Memory B cell (primary cell): ENCODE measurements around the gene FOXS1.
A peak's percentile ranks its signal among the peaks of the same experiment; 100 is the strongest.

Experiments
- ATAC-seq: fragments of 150-1000 bp; cut with Tn5 transposase; 2 replicates; pipeline ENCODE4 v1.10.0; 2021; ENCODE audit warnings: low read depth, mild to moderate bottlenecking, moderate library complexity
- DNase-seq, 2 donors: peaks; one replicate each; pipeline ENCODE4 v3.0.0; 2022; ENCODE audit warnings: low spot score in 2 of 2
- H3K27ac Mint-ChIP-seq: one replicate; pipeline ENCODE4 v1.8.0; 2022; ENCODE audit warnings: mild to moderate bottlenecking, moderate library complexity, mixed read lengths
- H3K27me3 Mint-ChIP-seq: one replicate; pipeline ENCODE4 v1.8.0; 2022; ENCODE audit warnings: mixed read lengths
- H3K36me3 Mint-ChIP-seq: one replicate; pipeline ENCODE4 v1.8.0; 2022; ENCODE audit warnings: mild to moderate bottlenecking, mixed read lengths
- H3K4me1 Mint-ChIP-seq: one replicate; pipeline ENCODE4 v1.8.0; 2022; ENCODE audit warnings: mixed read lengths
- H3K4me3 Mint-ChIP-seq: one replicate; pipeline ENCODE4 v1.8.0; 2022; ENCODE audit warnings: mild to moderate bottlenecking, moderate library complexity, mixed read lengths
- H3K9me3 Mint-ChIP-seq: one replicate; pipeline ENCODE4 v1.8.0; 2022; ENCODE audit warnings: mixed read lengths

FOXS1 gene

GRCh38 chr20:31856516-31856915 is 11.1 kb upstream of the FOXS1 start:
- no peak for DNase-seq
- Mint-ChIP-seq H3K4me1 (peaks cover 8% of the 10 kb centered on the region), H3K27me3 (peaks cover 2% of the 10 kb centered on the region), H3K27ac (no peak overlapping the region), H3K9me3 (no peaks in the 10 kb centered on the region), H3K36me3 (no peaks in the 10 kb centered on the region), H3K4me3 (no peak overlapping the region)
- ATAC-seq, result no peak

GRCh38 chr20:31853481-31853880 is 8.1 kb upstream of the FOXS1 start:
- Mint-ChIP-seq H3K9me3 (no peaks in the 10 kb centered on the region), H3K27me3 (peaks cover 12% of the 10 kb centered on the region)

GRCh38 chr20:31851240-31851955 is 6.0 kb upstream of the FOXS1 start:
- ATAC-seq (no peak), DNase-seq (no peak)
- H3K27me3 Mint-ChIP-seq, result peaks cover 12% of the 10 kb centered on the region
- no peaks in the 10 kb centered on the region for H3K9me3 Mint-ChIP-seq
- no peak overlapping the region for H3K4me3 Mint-ChIP-seq
- no peaks in the 10 kb centered on the region for H3K36me3 Mint-ChIP-seq
- no peak overlapping the region for H3K27ac Mint-ChIP-seq
- H3K4me1 Mint-ChIP-seq, result no peaks in the 10 kb centered on the region

More at GRCh38 chr20:31853481-31853880, 8.1 kb upstream of the FOXS1 start:
- Mint-ChIP-seq H3K4me1 (peaks cover 5% of the 10 kb centered on the region), H3K36me3 (no peaks in the 10 kb centered on the region), H3K27ac (no peak overlapping the region), H3K4me3 (no peak overlapping the region)
- no peak for ATAC-seq
- no peak for DNase-seq

DNA sequence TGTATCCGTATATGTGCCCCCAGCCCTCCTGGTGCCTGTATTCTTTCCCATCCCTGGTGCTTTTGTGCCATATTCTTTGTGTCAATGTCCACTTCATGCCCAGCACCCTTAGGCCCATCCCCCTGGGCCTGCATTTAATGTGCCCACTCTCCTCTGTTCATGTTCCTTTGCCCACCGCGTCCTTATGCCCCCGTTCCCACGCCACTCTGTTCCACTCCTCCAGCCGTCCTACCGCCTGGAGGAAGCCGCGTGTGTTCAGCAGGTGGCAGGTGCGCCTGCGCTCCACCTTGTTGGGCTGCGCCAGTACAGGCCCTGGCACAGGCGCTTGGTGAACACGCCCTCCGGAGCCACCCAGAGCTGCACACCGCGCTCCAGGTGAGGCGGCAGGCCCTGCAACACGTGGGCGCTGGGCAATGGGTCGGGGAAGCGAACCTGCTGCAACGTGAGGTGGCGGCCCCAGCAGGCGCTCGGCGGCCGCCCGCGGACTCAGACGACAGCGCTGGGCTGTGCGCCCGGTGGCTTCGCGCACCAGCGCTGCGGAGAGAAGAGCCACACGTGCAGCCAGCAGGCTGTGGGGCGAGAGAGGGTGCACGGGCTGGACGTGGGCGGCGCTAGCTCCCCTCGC is 4.0 kb upstream of the FOXS1 start:
- Mint-ChIP-seq H3K4me1 (no peaks in the 10 kb centered on the region), H3K27ac (no peak overlapping the region), H3K27me3 (peaks cover 12% of the 10 kb centered on the region), H3K9me3 (no peaks in the 10 kb centered on the region), H3K4me3 (no peak overlapping the region), H3K36me3 (no peaks in the 10 kb centered on the region)
- ATAC-seq (no peak), DNase-seq (no peak)

DNA sequence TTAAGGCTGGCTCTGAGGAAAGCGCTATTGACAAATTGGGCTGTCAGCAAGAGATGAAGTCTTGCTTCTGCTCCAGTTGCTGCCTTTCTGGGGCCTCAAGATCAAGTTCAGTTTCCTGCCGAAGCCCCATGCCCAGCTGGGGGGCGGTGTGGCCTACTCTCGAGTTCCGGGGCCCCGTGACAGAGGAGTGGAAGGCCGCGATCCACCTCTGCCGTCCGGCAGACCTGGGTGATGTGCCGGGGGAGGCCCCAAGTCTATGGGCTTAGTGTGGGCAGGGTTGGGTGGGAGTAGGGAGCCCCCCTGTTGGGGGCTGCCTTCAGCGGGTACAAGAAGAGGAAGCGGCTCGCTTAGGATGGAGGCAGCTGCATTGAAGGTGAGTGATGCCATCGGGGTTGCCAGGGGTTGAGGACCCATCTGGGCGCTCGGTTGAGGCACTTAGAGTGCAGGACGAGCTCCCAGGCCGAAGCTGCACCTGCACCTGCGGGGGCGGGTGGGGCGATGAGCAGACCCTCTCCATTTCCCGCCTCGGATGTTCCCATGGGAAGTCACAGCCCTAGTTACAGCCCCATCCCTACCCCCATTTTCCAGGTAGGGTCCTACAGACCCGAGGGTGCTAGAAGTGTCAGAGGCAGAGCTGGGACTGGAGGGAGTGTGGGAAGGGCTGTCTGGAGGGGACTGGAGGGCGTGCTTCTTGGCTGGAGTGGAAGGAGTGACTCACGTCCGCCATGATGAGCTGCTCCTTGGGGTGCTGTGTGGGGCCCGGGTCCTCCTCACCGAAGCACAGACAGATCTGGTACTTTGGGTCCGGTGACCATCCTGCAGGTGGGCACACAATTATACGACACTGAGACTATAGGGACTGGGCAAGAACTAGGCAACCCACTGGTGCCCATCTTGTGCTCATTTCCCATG is 2.9 kb upstream of the FOXS1 start:
- Mint-ChIP-seq H3K27ac (no peak overlapping the region), H3K9me3 (no peaks in the 10 kb centered on the region), H3K4me3 (no peak overlapping the region), H3K27me3 (peaks cover 12% of the 10 kb centered on the region), H3K4me1 (no peaks in the 10 kb centered on the region), H3K36me3 (no peaks in the 10 kb centered on the region)
- ATAC-seq, result no peak
- no peak for DNase-seq

DNA sequence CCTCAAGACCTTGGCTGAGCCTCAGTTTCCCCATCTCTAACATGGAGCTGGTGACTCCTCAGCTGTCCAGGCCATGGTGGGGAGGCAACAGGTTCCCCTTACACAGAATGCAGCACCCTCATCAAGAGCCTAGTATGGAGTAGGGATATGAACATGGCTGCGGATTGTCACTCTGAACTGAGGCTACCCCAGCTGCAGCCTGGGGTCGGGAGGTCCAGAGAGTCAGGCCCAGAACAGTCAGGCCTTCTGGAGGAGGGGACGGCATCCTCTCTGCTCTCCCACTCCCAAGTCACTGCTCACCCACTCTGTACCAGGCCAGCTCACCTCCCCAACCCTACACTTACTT is 1.4 kb upstream of the FOXS1 start:
- Mint-ChIP-seq H3K36me3 (no peaks in the 10 kb centered on the region), H3K4me3 (no peak overlapping the region), H3K27ac (no peak overlapping the region), H3K9me3 (no peaks in the 10 kb centered on the region), H3K4me1 (peaks cover 3% of the 10 kb centered on the region), H3K27me3 (peaks cover 12% of the 10 kb centered on the region)
- ATAC-seq, result no peak
- no peak for DNase-seq

GRCh38 chr20:31844737-31845299 is 586 bp downstream of the FOXS1 start:
- no peaks in the 10 kb centered on the region for H3K36me3 Mint-ChIP-seq

DNA sequence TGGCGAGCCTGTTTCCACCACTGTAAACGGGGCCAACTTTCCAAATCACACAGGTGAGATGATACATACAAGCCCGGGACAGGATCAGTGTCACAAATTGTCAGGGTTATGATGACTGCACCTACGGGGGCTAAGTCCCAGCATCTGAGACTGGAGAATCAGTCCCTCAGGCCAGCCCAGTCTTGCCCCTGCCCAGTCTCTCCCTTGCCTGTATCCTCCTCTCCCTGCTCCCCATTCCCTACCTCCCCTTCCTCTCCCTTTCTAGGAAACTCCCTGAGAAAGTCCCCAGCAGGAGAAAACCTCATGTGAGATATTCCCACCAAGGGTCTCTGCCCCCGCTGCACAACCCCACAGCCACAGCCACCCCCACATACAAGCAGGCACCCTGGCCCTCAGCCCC is 1.5 kb downstream of the FOXS1 start:
- no peak overlapping the region for H3K27ac Mint-ChIP-seq
- peaks cover under 1% of the 10 kb centered on the region for H3K27me3 Mint-ChIP-seq
- no peak overlapping the region for H3K4me3 Mint-ChIP-seq
- H3K4me1 Mint-ChIP-seq, result peaks cover 3% of the 10 kb centered on the region
- no peaks in the 10 kb centered on the region for H3K36me3 Mint-ChIP-seq
- DNase-seq, result no peak
- H3K9me3 Mint-ChIP-seq, result no peaks in the 10 kb centered on the region
- ATAC-seq, result peak; percentile 18

More at GRCh38 chr20:31844737-31845299, 586 bp downstream of the FOXS1 start:
- peak; percentile 23 for ATAC-seq
- H3K27ac Mint-ChIP-seq, result no peak overlapping the region
- no peaks in the 10 kb centered on the region for H3K9me3 Mint-ChIP-seq
- H3K4me1 Mint-ChIP-seq, result peaks cover 3% of the 10 kb centered on the region
- no peak for DNase-seq
- no peak overlapping the region for H3K4me3 Mint-ChIP-seq
- H3K27me3 Mint-ChIP-seq, result peaks cover 6% of the 10 kb centered on the region

DNA sequence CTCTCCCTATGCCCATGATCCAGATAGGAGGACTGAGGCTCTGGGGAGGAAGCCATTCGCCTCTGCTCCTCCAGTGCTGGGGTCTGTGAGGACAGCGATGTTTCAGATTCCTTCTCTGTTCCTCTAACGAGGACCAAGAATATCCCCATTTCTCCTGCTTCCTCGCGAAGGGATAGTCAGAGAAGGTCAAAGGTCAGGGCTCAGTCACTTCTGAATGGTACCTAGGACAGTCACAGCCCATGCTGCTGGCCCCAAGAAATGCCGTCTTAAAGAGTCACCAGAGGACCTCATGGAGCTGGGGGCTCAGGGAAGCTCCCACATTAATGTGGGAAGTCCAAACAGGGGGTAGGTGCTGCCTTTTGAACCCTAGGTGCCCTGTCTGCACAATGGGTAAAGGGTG is 2.1 kb downstream of the FOXS1 start:
- Mint-ChIP-seq H3K27ac (no peak overlapping the region), H3K36me3 (no peaks in the 10 kb centered on the region), H3K4me3 (no peak overlapping the region), H3K4me1 (peaks cover 3% of the 10 kb centered on the region), H3K9me3 (no peaks in the 10 kb centered on the region), H3K27me3 (no peaks in the 10 kb centered on the region)
- peak; percentile 15 for ATAC-seq
- no peak for DNase-seq

DNA sequence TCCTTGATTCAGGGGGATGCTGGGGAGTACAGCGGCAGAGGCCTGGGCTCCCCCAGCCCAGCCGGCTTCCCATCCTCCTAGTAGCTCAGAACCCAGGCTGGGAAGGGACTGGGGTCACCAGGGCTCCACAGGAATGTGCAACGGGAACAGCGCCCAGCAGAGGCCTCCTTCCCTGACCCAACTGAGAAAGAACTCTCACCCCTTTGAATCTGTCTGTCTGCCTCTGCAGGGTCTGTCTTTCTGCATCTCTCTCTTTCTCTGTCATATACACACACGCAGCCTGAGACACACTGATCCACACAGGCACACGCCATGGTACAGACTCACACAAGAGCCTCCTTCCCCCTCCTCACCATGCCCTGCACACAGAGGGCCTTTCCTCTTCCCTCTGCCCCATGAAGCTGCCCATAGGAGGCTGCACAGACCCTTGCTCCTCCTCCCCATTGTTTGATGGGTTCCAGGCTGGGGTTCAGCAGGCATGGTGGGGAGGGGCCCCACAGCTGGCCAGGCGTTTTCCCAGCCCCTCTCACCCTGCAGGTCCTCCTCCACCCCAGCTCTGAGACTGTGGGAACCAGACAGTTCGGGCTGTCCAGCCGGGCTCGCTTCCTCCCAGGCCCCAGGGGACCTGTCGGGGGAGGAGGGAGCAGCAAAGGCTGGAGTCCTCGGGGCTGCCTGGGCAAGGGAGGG is 2.8 kb downstream of the FOXS1 start:
- no peaks in the 10 kb centered on the region for H3K9me3 Mint-ChIP-seq
- H3K36me3 Mint-ChIP-seq, result no peaks in the 10 kb centered on the region
- DNase-seq, result no peak

DNA sequence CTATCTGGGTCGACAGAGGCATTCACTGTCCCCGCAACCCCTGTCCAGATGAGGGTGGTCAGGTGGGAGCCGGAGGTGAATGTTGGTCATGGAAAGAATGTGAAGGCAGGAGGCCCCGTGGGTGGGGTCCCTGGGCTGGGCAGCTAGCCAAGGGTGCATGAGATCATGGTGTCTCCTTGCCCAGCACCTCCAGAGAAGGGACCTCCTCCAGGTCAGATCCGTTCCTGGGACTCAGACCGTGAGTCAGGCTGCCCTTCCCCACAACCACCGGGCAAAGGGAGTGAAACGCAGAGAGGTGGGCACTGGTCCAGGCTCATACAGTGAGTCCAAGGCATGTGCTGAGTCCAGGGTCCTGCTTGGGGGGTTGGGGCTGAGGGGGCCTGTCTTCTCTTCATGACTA is 3.5 kb downstream of the FOXS1 start:
- ATAC-seq, result no peak
- no peak for DNase-seq
- Mint-ChIP-seq H3K9me3 (no peaks in the 10 kb centered on the region), H3K27ac (no peak overlapping the region), H3K27me3 (no peaks in the 10 kb centered on the region), H3K36me3 (no peaks in the 10 kb centered on the region), H3K4me3 (no peak overlapping the region), H3K4me1 (peaks cover 3% of the 10 kb centered on the region)

More for the DNA sequence above, 2.8 kb downstream of the FOXS1 start:
- no peaks in the 10 kb centered on the region for H3K27me3 Mint-ChIP-seq
- H3K4me1 Mint-ChIP-seq, result peaks cover 3% of the 10 kb centered on the region
- no peak overlapping the region for H3K27ac Mint-ChIP-seq
- no peak overlapping the region for H3K4me3 Mint-ChIP-seq
- no peak for ATAC-seq

GRCh38 chr20:31840906-31841816 is 4.2 kb downstream of the FOXS1 start:
- Mint-ChIP-seq H3K27me3 (no peaks in the 10 kb centered on the region), H3K36me3 (no peaks in the 10 kb centered on the region), H3K4me3 (no peak overlapping the region), H3K4me1 (peaks cover 6% of the 10 kb centered on the region), H3K9me3 (no peaks in the 10 kb centered on the region), H3K27ac (no peak overlapping the region)
- no peak for DNase-seq
- no peak for ATAC-seq
